HG03442 (cell line): ENCODE measurements around the gene HSD3B7.
A peak's percentile ranks its signal among the peaks of the same experiment; 100 is the strongest.
"Not testable (repeated sequence)": the region's sequence is repeated elsewhere in the genome, so short reads cannot be mapped to it uniquely, and the experiment has no call there.

ENCODE experiments used
- ATAC-seq: cut with Tn5 transposase; IDR thresholded peaks from one replicate; pipeline ENCODE4 v1.9.1; 2021; ENCODE audit warnings: mild to moderate bottlenecking, moderate library complexity; ENCODE audit not compliant: unreplicated experiment

Gene HSD3B7

DNA sequence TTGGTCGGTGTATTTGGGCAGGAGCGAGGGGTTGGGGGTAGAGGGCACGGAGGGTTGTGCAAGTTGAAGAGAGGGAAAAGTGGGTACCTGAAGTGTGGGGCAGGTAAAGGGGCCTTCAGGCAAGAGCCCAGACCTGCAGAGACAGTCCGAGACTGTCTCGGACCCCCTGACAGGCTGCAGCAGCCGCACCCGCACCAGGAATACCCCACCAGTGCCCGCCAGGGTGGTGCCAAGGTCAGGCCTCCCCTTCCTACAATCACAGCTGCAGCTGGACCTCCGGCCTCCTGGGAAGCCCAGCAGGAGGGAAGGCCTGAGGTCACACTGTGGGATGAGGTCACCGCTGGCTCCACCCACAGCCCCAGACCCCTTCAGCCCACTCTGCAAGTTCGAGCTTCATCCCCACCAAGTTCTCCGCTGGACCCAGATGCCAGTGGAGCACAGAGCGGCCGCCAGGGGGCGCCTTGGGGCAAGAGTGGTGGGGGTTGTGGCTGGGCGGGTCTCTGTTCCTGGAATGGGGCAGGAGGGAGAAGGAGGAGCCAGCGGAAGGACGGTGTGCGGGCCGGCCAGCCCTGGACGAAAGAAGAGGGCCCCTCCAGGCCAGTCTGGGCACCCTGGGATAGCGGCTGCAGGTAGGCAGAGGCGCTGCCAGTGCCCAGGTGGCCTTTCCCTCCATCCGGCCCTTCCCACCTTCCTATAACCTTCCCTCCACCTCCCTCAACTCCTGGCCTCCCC, at the start of gene HSD3B7:
HSD3B7 (plus strand) TSS at position 539 of the 732 bp plus-strand sequence. CDS start 452 bp downstream, outside the sequence.
- no peak for ATAC-seq

DNA sequence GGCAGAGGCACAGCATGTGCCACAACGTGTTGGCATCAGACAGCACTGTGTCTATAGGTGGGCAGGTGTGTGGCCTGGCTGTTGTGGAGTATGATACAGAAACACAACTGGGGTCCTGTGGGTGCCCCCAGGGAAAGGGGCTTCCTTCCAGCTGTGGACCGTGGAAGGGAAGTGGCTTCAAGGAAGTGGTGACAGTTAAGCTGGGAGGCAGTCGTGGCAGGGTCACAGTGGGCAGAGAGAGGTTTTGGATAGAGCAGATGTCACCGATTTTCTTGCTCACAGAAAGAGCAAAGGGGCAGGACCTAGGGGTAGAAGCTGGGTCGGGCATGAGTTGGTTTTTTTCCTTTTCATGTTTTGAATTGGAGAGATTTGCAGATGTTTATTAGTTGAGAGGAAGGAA, 47.3 kb upstream of the HSD3B7 start:
- ATAC-seq, result no peak

DNA sequence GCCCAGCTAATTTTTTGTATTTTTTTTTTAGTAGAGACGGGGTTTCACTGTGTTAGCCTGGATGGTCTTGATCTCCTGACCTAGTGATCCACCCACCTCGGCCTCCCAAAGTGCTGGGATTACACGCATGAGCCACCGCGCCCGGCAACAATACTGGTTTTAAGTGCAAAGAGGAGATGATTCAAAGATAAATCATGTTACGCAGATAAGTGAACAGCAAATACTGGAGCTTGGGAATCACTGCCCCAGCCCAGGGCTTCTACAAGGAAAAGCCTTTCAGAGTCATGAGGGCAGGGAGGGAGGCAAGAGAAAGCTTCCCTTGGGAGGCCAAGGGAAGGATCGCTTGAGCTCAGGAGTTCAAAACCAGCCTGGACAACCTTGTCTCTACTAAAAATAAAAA, 45.4 kb upstream of the HSD3B7 start:
- not testable (repeated sequence) for ATAC-seq

DNA sequence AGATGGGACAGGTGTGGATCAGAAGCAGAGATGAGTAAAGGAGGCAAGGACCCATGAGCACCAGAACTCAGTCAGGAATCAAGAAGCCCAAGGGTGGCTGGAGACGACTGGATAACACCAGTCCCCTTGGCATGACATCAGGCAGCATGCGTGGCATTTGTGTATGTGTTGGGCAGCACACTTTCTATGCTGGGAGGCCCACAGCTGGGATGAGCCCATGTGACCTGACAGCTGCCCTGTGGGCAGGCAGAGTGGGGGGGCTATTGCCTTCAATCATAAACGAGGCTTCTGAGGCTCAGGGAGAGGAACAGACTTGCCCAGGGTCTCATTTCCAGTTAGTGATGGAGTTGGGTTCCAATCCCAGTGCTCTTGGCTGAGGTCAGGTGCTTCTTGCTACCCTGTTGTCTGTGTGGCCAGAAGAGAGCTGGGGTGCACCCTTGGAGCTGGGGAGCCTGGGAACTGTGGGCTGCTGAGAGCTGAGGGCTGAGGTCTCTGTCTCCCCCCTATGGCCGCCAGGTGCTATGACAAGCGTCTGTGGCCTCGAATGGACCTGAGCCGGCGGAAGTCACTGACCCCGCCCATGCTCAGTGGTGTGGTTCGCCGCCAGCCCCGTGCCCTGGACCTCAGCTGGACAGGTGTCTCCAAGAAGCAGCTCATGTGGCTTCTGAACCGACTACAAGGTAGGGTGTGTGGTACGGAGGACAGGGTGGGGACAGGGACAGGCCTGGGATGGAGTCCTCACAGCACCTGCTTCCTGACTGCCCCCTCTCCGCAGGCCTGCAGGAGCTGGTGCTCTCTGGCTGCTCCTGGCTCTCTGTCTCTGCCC, 43.2 kb upstream of the HSD3B7 start:
- peak; percentile 87 for ATAC-seq

DNA sequence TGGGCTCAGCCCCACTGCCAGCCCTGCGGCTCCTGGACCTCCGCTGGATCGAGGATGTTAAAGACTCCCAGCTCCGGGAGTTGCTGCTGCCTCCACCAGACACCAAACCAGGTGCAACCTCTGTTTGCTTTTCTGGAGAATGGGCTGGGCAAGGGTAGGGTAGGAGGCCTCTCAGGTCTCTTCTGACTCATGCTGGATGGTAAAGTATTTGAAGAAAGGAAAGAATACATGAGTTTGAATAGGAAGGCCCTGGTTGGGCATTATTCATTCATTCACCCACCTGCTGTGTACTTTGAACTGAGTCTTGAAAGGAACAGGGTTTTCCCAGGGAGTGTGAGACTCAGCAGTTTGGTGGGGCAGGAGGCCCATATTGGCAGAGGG, 42.6 kb upstream of the HSD3B7 start:
- no peak for ATAC-seq

DNA sequence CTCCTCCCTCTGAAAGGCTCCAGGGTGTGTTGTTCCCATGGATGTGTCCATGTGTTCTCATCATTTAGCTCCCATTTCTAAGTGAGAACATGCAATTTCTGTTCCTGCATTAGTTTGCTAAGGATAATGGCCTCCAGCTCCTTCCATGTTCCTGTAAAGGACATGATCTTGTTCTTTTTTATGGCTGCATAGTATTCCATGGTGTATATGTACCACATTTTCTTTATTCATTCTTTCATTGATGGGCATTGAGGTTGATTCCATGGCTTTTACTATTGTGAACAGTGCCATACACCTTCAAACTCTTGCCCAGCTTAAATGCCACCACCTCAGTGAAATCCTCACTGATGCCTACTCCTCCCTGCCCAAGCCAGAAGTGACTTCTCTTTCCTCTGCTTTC, 40.7 kb upstream of the HSD3B7 start:
- ATAC-seq, result no peak

DNA sequence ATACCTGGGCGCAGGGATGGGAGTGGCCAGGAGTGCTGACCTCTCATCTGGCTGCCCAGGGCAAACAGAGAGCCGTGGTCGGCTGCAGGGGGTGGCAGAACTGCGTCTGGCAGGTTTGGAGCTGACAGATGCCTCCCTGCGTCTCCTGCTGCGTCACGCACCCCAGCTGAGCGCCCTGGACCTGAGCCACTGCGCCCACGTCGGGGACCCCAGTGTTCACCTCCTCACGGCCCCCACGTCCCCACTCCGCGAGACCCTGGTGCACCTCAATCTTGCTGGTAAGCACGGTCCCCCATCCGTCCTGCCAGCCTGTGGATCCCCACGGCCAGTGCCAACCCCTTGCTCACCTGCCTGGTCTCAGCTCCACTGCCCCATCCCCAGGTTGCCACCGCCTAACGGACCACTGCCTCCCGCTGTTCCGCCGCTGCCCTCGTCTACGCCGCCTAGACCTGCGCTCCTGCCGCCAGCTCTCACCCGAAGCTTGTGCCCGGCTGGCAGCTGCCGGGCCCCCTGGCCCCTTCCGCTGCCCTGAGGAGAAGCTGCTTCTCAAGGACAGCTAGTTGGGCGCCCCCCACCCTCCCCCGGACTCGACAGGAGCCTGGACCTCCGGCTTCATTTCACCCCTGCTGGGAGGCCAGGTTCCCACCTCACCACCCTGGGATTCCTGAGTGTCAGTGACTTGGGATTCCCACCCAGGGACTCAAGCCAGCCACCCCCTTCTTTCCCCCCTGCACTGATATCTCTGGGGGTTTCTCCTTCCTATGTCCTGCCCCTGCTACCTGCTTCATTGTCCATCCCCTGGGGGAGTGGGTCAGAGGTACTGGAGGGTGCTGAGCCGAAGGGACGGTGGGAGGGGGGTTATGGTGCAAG, 38.1 kb upstream of the HSD3B7 start:
- ATAC-seq, result no peak

DNA sequence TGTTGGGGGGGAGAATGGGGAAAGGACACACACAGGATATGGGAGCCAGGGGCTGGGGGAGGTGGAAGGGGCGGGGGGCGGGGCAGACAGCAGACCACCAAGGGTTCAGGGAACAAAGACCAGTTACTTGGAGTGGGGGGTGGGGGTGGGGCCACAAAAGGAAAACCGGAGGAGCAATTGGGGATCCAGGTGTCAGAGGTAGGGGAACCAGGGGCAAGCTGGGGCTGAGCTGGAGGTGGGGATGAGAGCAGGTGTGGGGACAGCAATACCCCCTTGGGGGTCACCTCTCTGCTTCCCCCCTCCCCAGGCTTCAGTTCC, 37.5 kb upstream of the HSD3B7 start:
- ATAC-seq, result no peak

DNA sequence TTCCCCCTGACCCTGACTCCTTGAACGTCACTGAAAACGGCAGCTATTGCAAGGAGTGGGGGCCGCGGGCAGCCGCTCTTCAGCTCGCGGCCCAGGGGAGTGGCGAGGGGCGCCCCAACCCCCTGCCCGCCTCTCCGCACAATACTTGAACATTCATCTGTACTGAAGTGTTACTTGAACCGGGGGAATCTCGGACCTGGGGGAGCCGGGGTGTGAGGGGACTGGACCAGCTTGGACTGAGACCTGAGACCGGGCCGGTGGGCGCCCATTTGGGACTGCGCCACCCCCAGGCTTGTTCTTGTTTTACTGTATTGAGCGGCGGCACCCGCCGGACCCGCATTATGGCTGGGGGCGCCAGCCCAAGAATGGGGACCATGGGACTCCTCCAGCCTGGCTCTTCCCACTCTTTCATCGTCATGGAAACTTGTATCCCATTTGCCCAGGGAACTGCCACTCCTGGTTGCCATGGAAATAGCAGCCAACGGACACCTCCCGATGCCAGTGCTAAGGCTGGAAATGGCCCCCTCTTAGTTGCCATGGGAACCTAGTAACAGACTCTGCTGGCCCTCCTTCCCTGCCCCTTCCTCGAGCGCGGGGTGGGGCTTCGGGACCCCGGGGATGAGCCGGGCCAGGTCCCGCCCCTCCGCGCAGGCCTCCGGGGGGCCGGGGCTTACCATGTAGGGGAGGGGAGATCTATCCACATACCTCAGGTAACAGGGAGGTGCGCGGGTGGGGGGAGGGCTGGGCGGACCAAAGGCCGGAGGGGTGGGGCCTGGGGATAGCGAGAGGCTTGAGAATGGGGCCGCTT, 36.9 kb upstream of the HSD3B7 start:
- ATAC-seq, result no peak

DNA sequence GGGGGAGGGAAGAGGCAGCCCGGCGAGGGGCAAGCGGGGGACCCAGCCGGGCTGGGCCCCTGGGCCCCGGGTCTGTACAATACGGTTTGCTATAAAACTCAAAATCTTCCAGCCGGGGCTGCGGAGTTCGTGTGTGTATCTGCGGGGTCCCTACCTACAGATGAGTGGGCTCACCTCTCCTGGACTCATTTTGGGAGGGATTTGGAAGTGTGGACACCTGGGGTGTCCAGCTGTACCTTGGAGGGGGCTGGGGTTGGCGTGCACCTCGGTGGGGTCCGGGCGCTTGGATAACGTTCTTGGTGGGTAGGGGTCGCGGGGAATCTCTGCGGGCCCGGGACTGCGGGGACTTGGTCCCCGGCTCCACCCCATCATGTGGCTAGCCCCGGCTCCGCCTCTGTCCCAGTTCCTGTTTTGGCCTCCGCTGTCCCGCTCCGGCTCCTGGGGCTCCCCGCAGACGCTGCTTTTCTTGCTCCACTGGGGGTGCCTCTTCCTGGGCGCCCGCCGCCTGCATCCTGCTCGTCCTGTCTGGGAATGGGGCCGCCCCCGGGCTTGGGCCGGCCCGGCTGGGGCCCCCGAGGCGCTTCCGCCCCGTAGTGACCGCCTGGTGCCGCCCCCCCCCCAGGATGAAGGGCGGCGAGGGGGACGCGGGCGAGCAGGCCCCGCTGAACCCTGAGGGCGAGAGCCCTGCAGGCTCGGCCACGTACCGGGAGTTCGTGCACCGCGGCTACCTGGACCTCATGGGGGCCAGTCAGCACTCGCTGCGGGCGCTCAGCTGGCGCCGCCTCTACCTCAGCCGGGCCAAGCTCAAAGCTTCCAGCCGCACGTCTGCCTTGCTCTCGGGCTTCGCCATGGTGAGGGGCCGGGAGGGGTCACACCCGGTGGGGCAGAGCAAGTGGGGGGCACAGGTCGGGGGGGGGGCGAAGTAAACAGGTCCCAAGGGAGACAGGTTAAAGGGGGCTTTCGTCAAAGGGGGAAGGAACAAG, 36.0 kb upstream of the HSD3B7 start, which contains the start of gene ORAI3:
ORAI3 (plus strand) TSS at position 402 of the 983 bp plus-strand sequence; CDS start at position 624, 222 bp downstream.
- ATAC-seq, result peak; percentile 63

DNA sequence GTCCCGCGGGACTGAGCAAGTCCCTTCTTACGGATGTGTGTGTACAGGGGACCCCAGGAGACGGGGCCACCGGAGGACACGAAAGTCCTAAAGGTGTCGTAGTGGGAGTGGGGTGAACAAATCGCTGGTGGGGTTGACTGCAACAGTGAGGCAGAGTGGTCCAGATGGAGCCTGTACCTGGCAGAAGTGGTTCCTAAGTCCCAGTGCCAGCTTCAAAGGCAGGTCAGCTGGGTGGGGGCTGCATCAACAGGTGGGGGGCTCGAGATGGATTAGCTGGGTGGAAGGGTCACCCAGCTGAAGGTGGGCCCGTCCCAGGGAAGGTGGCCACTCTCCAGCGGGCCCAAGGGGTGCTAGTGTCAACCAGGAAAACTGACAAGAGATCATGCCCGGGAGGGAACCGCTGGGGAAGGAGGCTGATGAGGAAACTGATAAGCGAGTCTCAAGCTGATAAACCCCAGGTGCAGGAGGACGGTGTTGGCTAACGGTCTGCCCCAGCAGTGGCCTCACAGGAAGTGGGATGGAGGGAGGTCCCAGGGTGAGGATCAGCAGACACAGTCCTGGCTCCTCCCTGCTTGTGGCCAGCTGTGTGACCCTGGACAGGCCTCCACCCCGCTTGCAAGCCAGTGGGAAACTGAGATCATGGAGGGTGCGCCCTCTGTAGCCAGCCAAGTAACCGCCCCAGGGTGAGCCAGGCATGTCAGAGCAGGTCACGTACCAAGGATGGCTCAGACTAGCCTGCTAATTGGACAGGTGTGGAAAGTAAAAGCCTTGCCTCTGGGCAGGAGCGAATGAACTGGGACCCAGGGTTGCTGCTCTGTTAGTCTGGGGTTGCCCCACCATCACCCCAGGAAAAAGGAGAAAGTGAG, 35.1 kb upstream of the HSD3B7 start:
- peak; percentile 56 for ATAC-seq

DNA sequence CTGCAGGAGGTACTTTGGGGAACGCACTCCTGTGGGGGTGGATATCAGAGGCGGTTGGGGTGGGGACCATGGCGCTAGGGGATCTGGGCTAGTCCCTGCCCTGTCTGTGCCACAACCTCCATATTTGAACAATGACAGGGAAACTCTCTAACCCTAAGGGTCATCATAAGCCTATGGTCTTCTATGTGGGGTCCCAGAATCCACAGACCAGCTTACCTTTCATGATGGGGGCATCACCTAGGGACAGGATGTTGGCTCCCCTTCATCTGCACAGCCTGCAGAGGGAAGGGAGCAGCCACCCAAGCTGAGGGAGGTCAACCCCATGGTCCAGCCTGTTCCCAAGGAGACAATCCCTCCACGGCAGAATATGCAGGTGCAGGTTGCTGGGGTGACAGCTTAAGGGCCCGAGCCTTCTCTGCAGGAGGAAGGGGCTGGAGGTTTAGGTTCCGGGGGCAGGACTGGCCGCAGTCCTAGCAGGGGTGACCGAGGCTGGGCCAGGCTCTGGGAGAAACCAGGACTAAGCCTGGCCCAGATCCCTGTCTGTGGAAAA, 34.4 kb upstream of the HSD3B7 start:
- ATAC-seq, result no peak

DNA sequence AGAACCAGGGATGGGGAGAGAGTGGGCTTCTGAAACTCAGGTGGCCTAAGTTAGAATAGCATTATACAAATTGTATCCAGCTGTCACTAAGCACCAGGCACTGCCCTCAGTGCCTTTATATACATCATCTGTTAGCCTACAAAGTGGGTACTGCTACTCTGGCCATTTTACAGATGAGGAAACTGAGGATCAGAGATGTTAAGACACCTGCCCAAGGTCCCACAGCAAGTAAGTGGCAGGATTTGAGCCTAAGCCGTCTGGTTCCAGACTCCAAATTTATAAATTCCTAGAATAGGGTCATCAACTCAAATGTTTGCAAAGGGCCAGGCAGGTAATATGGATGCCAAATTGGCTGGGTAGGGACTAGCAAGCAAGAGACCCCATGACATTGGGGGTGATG, 33.8 kb upstream of the HSD3B7 start:
- ATAC-seq, result no peak

DNA sequence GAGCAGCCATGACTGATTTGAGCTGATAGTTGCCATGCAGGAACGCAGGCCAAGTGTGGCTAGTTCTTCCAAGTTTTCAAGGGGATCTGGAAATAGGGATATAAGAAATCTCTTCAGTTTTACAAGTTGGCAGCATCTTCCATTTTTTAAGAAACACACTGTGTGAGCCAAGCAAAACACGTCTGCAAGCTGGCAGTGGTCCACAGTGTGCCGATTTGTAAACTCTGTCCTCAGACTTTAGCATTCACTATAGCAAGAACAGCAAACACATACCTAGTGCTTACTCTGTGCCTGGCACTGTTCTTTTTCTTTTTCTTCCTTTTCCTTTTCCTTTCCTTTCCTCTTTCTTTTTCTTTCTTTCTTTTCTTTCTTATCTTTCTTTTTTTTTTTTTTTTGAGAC, 33.3 kb upstream of the HSD3B7 start:
- ATAC-seq, result no peak

DNA sequence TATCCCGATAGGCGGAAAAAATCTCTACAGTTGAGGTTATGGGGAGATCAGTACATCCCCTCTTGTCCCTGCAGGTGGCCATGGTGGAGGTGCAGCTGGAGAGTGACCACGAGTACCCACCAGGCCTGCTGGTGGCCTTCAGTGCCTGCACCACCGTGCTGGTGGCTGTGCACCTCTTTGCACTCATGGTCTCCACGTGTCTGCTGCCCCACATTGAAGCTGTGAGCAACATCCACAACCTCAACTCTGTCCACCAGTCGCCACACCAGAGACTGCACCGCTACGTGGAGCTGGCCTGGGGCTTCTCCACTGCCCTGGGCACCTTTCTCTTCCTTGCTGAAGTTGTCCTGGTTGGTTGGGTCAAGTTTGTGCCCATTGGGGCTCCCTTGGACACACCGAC, 31.9 kb upstream of the HSD3B7 start:
- ATAC-seq, result no peak

DNA sequence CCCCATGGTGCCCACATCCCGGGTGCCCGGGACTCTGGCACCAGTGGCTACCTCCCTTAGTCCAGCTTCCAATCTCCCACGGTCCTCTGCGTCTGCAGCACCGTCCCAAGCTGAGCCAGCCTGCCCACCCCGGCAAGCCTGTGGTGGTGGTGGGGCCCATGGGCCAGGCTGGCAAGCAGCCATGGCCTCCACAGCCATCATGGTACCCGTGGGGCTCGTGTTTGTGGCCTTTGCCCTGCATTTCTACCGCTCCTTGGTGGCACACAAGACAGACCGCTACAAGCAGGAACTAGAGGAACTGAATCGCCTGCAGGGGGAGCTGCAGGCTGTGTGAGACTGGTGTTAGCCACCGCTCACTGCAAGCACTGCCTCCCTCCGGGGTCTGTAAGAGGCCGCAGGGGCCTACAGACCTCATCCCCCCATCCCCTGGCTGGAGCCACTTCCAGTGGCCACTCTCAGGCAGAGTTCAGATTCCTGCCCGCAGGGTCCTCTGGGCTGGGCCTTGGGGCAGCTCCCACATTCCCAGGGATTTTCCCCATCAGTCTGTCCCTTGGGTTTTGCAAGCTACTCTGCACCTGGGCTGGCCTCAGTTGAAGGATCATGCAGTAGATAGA, 31.4 kb upstream of the HSD3B7 start:
- ATAC-seq, result no peak

DNA sequence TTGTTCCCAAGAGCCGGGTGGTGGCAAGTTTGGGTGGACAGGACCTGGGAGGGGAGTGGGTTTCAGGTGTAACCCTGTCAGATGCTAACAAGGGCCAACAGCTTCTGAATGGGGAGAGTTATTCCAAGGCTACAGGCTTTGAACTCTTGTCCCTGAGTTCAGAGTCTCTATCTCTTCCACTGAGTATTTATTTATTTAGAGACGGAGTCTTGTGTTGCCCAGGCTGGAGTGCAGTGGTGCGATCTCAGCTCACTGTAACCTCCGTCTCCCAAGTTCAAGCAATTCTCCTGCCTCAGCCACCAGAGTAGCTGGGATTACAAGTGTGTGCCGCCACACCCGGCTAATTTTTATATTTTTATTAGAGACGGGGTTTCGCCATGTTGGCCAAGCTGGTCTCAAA, 30.0 kb upstream of the HSD3B7 start:
- ATAC-seq, result no peak
